ENCODE measurements around the gene PDCL3.

Gene PDCL3

DNA sequence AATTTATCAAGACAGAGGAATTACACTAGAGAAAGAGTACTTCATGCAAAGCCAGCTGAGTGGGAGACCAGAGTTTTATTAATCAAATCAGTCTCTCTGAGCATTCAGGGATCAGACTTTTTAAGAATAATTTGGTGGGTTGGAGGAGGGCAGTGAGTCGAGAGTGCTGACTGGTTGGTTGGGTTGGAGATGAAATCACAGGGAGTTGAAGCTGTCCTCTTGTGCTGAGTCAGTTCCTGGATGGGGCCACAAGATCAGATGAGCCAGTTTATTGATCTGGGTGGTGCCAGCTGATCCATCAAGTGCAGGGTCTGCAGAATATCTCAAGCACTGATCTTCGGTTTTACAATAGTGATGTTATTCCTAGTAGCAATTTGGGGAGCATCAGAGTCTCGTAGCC is 21.4 kb upstream of the PDCL3 start:
- Histone ChIP-seq H3K27ac (ENCODE audit: low read length) (no peak overlapping the region), H2AFZ (ENCODE audit: low read depth, low read length) (no peak overlapping the region), H3K4me1 (ENCODE audit: insufficient read depth, low read length) (no peaks in the 10 kb centered on the region), H3K9me3 (ENCODE audit: insufficient read depth, low read length, severe bottlenecking) (no peaks in the 10 kb centered on the region), H3K4me3 (ENCODE audit: low read depth in 1 of 2, low read length in 2 of 2) (no peak overlapping the region), H3K9ac (ENCODE audit: low read depth, low read length) (no peak overlapping the region), H3K27me3 (ENCODE audit: insufficient read depth, low read length, poor library complexity) (no peaks in the 10 kb centered on the region), H3K4me2 (ENCODE audit: insufficient read depth, low read length) (no peak overlapping the region), H4K20me1 (ENCODE audit: insufficient read depth, low read length) (no peaks in the 10 kb centered on the region), H3K79me2 (ENCODE audit: insufficient read depth, low read length) (no peaks in the 10 kb centered on the region), H3K36me3 (ENCODE audit: insufficient read depth, low read length) (no peaks in the 10 kb centered on the region)
- DNase-seq, result no peak
- TF ChIP-seq, protein P1, sequence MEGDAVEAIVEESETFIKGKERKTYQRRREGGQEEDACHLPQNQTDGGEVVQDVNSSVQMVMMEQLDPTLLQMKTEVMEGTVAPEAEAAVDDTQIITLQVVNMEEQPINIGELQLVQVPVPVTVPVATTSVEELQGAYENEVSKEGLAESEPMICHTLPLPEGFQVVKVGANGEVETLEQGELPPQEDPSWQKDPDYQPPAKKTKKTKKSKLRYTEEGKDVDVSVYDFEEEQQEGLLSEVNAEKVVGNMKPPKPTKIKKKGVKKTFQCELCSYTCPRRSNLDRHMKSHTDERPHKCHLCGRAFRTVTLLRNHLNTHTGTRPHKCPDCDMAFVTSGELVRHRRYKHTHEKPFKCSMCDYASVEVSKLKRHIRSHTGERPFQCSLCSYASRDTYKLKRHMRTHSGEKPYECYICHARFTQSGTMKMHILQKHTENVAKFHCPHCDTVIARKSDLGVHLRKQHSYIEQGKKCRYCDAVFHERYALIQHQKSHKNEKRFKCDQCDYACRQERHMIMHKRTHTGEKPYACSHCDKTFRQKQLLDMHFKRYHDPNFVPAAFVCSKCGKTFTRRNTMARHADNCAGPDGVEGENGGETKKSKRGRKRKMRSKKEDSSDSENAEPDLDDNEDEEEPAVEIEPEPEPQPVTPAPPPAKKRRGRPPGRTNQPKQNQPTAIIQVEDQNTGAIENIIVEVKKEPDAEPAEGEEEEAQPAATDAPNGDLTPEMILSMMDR (IDR thresholded peaks at IDR 0.05; ENCODE audit: borderline replicate concordance, extremely low read depth, low read length, poor library complexity, severe bottlenecking), result no peak
- TF ChIP-seq EZH2 (IDR thresholded peaks at IDR 0.05; ENCODE audit: borderline replicate concordance, low read depth, low read length, severe bottlenecking), result no peak
- ATAC-seq (ENCODE audit: insufficient read depth, low read depth), result no peak

DNA sequence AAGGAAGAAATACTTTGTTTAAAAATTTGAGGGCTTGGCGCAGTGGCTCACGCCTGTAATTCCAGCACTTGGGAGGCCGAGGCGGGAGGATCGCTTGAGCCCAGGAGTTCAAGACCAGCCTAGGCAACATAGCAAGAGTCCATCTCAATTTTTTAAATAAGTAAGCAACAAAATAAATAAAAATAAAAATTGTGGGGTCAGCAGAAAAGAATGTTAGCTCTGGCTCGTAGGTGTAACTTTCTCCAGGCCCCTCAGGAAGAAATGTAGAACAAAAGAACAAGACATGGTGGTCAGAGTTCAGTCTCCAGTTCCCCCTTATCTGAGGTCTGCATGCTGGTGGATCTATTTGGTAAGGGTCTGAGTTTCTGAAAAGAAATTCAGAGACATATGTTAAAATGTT is 20.4 kb upstream of the PDCL3 start:
- ATAC-seq (ENCODE audit: insufficient read depth, low read depth) (no peak), DNase-seq (no peak)
- no peak overlapping the region for H3K4me3 ChIP-seq (ENCODE audit: low read depth in 1 of 2, low read length in 2 of 2)
- no peaks in the 10 kb centered on the region for H4K20me1 ChIP-seq (ENCODE audit: insufficient read depth, low read length)
- no peaks in the 10 kb centered on the region for H3K4me1 ChIP-seq (ENCODE audit: insufficient read depth, low read length)
- H3K9ac ChIP-seq (ENCODE audit: low read depth, low read length), result no peak overlapping the region
- no peaks in the 10 kb centered on the region for H3K36me3 ChIP-seq (ENCODE audit: insufficient read depth, low read length)
- no peak for TF ChIP-seq EZH2 (IDR thresholded peaks at IDR 0.05; ENCODE audit: borderline replicate concordance, low read depth, low read length, severe bottlenecking)
- TF ChIP-seq, protein P1 (IDR thresholded peaks at IDR 0.05; ENCODE audit: borderline replicate concordance, extremely low read depth, low read length, poor library complexity, severe bottlenecking), result no peak
- no peak overlapping the region for H3K27ac ChIP-seq (ENCODE audit: low read length)
- no peaks in the 10 kb centered on the region for H3K9me3 ChIP-seq (ENCODE audit: insufficient read depth, low read length, severe bottlenecking)
- H2AFZ ChIP-seq (ENCODE audit: low read depth, low read length), result no peak overlapping the region
- H3K4me2 ChIP-seq (ENCODE audit: insufficient read depth, low read length), result no peak overlapping the region
- no peaks in the 10 kb centered on the region for H3K79me2 ChIP-seq (ENCODE audit: insufficient read depth, low read length)
- no peaks in the 10 kb centered on the region for H3K27me3 ChIP-seq (ENCODE audit: insufficient read depth, low read length, poor library complexity)

GRCh38 chr2:100544911-100545596 is 17.7 kb upstream of the PDCL3 start:
- Histone ChIP-seq H3K4me3 (ENCODE audit: low read depth in 1 of 2, low read length in 2 of 2) (no peak overlapping the region), H3K79me2 (ENCODE audit: insufficient read depth, low read length) (no peaks in the 10 kb centered on the region), H3K36me3 (ENCODE audit: insufficient read depth, low read length) (no peaks in the 10 kb centered on the region), H4K20me1 (ENCODE audit: insufficient read depth, low read length) (no peaks in the 10 kb centered on the region), H3K9ac (ENCODE audit: low read depth, low read length) (no peak overlapping the region), H3K27me3 (ENCODE audit: insufficient read depth, low read length, poor library complexity) (no peaks in the 10 kb centered on the region), H3K9me3 (ENCODE audit: insufficient read depth, low read length, severe bottlenecking) (no peaks in the 10 kb centered on the region), H3K27ac (ENCODE audit: low read length) (no peak overlapping the region), H3K4me1 (ENCODE audit: insufficient read depth, low read length) (no peaks in the 10 kb centered on the region), H2AFZ (ENCODE audit: low read depth, low read length) (no peak overlapping the region), H3K4me2 (ENCODE audit: insufficient read depth, low read length) (no peak overlapping the region)
- TF ChIP-seq, protein P1 (IDR thresholded peaks at IDR 0.05; ENCODE audit: borderline replicate concordance, extremely low read depth, low read length, poor library complexity, severe bottlenecking), result no peak
- TF ChIP-seq EZH2 (IDR thresholded peaks at IDR 0.05; ENCODE audit: borderline replicate concordance, low read depth, low read length, severe bottlenecking), result no peak
- no peak for ATAC-seq (ENCODE audit: insufficient read depth, low read depth)
- DNase-seq, result no peak

Data from DND-41 (cell line).